GM15510 (cell line): ENCODE measurements around the gene CAST.

Experiments
- POLR2A ChIP-seq: IDR thresholded peaks from 3 replicates; pipeline ENCODE4 v1.6.1; 2011; ENCODE audit warnings: borderline replicate concordance; ENCODE audit not compliant: insufficient read length; ENCODE audit errors: extremely low read depth

CAST gene

GRCh38 chr5:96755851-96756250, 93.7 kb downstream of the CAST start:
- no peak for TF ChIP-seq POLR2A

DNA sequence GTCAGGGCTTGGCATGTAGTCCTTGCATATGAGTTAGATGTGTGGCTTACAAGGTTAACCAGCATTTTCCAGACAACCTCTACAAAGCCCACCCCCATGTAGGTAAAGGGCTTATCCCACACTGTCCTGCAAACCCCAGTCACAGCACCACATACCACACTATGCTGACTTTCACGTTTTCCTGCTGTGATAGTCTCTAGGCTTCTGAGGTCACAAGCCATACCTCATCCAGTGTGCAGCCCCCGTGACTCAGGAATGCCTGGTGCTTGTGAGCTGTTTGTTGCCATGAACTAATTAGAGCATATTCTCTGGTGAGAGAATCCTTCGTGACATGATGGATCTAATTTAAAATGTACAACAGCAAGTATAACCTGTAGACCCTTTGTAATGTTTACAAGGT, 94.8 kb downstream of the CAST start:
- no peak for TF ChIP-seq POLR2A

- TF ChIP-seq POLR2A, result no peak
These were observed 96.4 kb downstream of the CAST start for GRCh38 chr5:96758621-96759020.

DNA sequence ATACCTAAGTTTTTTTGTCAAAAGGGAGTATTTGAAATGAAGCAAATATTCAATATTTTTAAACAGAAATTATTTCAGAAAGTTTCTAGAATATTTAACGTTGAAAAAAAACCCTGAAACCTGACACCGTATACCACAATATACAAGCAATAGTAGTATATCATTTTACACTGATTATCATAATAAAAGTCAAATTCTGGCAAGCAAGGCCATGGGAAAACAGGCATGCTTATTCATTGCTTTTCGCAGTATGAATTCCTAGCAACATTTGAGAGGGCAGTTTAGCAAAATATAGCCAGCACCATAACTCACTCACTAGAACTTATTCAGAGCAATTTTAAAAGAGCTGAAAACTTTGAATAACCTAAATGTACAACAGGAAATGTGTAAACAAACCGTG, 99.4 kb downstream of the CAST start:
- no peak for TF ChIP-seq POLR2A

DNA sequence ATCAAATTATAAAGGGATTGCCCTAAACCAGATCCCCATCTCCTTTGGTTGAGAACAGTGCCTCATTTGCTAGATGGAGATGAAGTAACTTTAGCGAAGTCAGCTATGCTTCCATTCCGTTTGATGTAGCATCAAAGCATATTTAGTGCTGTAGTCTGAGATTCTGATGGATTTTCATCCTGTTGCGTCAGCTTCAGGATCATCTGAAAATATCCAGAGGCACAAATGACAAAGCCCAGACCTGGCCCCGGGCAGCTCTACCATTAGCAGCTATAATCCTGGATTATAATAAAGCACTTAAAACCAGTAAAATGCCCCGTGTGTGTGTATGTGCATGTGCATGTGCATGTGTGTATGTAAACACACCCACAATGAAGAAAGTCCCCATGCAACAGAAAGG, 100.8 kb downstream of the CAST start:
- TF ChIP-seq POLR2A, result no peak

GRCh38 chr5:96765043-96765442, 102.9 kb downstream of the CAST start:
- TF ChIP-seq POLR2A, result no peak

GRCh38 chr5:96768708-96769251, 106.6 kb downstream of the CAST start:
- TF ChIP-seq POLR2A, result no peak

GRCh38 chr5:96771395-96771794, 109.2 kb downstream of the CAST start:
- no peak for TF ChIP-seq POLR2A

DNA sequence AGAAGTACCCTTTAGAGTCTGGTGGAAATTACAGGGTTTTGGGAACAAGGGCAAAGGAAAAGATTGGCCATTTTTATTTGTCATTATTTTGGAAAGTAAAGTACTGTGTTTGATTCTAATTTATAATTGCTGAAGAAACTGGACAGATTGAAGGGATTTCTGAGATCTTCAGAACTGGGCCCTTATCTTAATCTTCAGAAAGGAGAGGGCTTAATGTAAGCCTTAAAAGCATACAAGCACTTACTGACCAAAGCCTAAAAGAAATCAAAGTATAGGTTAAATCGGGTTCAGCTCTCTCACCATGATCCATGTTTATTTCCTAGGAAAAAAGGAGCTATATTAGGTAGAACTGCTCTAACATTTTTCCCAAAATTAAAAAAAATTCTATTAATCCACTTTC, 109.9 kb downstream of the CAST start:
- no peak for TF ChIP-seq POLR2A

DNA sequence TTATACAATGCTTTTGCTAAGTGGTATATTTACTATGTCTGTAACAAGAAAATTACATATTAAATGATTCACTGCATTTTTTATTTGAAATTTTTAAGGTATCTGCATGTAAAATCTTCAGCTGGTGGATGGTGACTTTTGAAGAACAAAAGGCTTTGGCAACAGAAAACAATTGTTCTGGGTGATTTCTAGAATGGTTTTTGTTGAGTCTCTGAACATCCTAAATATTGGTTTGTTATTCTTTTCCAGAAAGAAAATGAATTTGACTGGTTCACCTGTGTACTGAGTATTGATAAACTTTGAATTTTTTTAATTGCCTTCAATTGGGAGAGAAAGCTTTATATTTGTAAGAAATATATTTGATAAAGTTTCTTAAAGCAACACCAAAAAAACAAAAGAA, 110.4 kb downstream of the CAST start:
- no peak for TF ChIP-seq POLR2A

GRCh38 chr5:96775050-96775449, 112.9 kb downstream of the CAST start:
- TF ChIP-seq POLR2A, result no peak

GRCh38 chr5:96775689-96776088, 113.5 kb downstream of the CAST start:
- no peak for TF ChIP-seq POLR2A

DNA sequence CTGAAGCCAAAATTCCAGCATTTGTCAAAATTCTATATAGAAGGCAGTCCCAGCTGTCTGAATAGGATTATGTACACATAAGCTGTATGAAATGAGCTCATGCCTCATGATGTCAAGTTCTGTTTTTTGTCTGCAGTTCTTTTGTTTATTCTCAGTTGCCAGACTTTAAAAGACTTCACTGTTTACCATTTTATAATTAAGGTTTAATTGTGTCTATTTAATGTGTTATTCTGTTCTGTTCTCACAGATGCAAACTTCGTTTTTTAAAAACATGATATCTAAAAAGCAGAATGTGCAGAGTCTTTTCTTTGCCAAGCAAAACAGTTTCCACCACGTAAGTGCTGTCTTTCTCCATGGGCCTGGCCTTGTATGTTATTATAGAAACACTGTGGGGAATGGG, 114.4 kb downstream of the CAST start:
- TF ChIP-seq POLR2A, result no peak

DNA sequence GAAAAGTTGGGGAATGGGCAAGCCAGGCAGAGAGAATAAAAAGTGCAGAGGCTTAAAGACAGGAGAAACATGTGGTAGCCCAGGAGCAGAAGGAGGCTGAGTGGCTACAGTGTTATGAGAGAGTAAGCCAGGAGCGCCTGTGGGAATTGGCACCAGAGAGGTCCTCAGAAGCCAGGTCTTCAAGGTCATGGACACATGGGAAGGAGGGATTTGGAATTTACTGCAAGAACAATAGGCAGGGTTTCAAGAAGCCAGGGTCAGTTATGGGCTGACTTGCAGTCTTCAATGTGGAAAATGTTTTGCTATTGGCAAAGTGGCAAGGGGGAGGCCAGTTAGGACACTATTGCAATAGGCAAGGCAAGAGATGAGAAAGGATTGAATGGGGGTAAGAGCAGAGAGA, 116.2 kb downstream of the CAST start:
- no peak for TF ChIP-seq POLR2A

- TF ChIP-seq POLR2A, result no peak
These were observed 118.5 kb downstream of the CAST start for GRCh38 chr5:96780626-96781025.

DNA sequence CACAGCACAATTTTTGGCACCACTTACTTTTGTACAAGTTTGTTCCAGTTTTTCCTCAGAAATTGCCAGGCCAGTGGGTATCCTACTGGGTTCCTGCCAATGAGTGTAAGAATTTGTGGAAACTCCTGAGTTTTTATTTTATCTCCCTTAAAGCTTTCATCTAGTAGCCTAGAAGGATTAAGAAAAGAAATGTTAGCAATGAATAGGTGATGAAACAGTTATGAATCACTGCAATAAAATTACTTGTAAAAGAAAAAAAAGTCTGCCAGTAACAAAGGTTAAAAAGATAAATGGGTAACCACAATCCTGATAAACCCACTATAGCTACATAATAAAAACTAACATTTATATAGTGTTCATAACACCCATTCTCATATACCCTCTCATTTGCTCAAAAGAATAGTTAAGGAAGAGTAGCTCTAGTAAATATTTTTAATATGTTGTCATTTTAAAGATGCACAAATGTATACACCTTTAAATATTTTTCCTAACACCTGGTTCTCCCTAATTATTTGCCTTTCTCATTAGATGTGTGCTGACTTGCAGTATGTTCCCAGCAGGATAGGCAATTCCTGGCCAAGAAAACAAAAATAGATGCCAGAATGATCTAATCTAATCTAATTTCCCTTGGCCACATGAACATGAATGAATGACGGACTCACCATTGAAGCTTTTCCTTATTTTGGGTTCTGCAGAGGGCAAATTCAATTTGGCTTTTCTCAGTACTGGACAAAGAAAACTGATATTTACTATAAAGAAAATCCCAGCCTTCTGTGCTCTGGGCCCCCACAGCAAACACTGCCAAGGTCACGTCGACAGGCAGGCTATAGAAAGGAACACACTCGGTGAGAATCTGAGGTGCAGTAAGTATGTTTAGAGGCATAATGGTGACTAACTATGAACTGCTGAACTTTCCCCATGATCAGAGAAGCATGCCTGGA, 119.1 kb downstream of the CAST start:
- no peak for TF ChIP-seq POLR2A
